Measurements from ENCODE around the gene KCNIP4. TPM values are rescaled to one million over a fixed set of nuclear protein-coding genes. Genes with fewer than 3 reads are reported as not detected.

The KCNIP4 gene
- polyA plus RNA-seq, 1 donor (not counting 4 experiments of a cell fraction or from before 2014, with no cell fraction given), result 0.07 TPM

GRCh38 chr4:21374641-21375368 is 573.8 kb downstream of the KCNIP4 start:
- no peaks in the 10 kb centered on the region for H3K9me3 ChIP-seq (ENCODE audit: control insufficient read depth, low read depth, low read length)
- H4K20me1 ChIP-seq (ENCODE audit: control insufficient read depth, extremely low read depth, insufficient read depth, low read length), result no peaks in the 10 kb centered on the region
- no peaks in the 10 kb centered on the region for H3K9me1 ChIP-seq (ENCODE audit: control insufficient read depth, extremely low read depth, insufficient read depth, low read length)
- TF ChIP-seq EZH2 (IDR thresholded peaks at IDR 0.05; ENCODE audit: low read length), result no peak
- TF ChIP-seq, protein P1, sequence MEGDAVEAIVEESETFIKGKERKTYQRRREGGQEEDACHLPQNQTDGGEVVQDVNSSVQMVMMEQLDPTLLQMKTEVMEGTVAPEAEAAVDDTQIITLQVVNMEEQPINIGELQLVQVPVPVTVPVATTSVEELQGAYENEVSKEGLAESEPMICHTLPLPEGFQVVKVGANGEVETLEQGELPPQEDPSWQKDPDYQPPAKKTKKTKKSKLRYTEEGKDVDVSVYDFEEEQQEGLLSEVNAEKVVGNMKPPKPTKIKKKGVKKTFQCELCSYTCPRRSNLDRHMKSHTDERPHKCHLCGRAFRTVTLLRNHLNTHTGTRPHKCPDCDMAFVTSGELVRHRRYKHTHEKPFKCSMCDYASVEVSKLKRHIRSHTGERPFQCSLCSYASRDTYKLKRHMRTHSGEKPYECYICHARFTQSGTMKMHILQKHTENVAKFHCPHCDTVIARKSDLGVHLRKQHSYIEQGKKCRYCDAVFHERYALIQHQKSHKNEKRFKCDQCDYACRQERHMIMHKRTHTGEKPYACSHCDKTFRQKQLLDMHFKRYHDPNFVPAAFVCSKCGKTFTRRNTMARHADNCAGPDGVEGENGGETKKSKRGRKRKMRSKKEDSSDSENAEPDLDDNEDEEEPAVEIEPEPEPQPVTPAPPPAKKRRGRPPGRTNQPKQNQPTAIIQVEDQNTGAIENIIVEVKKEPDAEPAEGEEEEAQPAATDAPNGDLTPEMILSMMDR (optimal IDR thresholded peaks at IDR 0.05 in 1 of 3, IDR thresholded peaks at IDR 0.05 in 1 of 3, conservative IDR thresholded peaks at IDR 0.05 in 1 of 3; ENCODE audit: extremely low read depth in 1 of 3, insufficient read depth in 2 of 3, low read length in 3 of 3), result no peak
- no peaks in the 10 kb centered on the region for H3K4me1 ChIP-seq (ENCODE audit: control insufficient read depth, extremely low read depth, insufficient read depth, low read length)
- H3K79me2 ChIP-seq (ENCODE audit: control insufficient read depth, insufficient read depth, low read length), result no peaks in the 10 kb centered on the region
- no peak overlapping the region for H3K4me3 ChIP-seq (ENCODE audit: control insufficient read depth in 2 of 3, extremely low read depth in 1 of 3, insufficient read depth in 2 of 3, low read depth in 1 of 3, low read length in 3 of 3)
- no peak overlapping the region for H2AFZ ChIP-seq (ENCODE audit: control insufficient read depth, low read length)
- no peaks in the 10 kb centered on the region for H3K36me3 ChIP-seq (ENCODE audit: control insufficient read depth in 2 of 2, extremely low read depth in 1 of 2, insufficient read depth in 2 of 2, low read length in 2 of 2)
- H3K27me3 ChIP-seq (ENCODE audit: control insufficient read depth, extremely low read depth, insufficient read depth, low read length), result no peaks in the 10 kb centered on the region
- DNase-seq (ENCODE audit: low read depth, low spot score) (no peak), FAIRE-seq (no peak)
- H3K27ac ChIP-seq (ENCODE audit: control insufficient read depth, insufficient read depth, low read length), result no peak overlapping the region
- dilution Hi-C loops (cut with MboI; ENCODE audit: extremely low pct_ligation_motif_present, low sequenced_read_pairs), result no loop called here
- H3K4me2 ChIP-seq (ENCODE audit: control insufficient read depth, extremely low read depth, insufficient read depth, low read depth, low read length), result no peak overlapping the region
- no peak overlapping the region for H3K9ac ChIP-seq (ENCODE audit: control insufficient read depth, extremely low read depth, insufficient read depth, low read length)

DNA sequence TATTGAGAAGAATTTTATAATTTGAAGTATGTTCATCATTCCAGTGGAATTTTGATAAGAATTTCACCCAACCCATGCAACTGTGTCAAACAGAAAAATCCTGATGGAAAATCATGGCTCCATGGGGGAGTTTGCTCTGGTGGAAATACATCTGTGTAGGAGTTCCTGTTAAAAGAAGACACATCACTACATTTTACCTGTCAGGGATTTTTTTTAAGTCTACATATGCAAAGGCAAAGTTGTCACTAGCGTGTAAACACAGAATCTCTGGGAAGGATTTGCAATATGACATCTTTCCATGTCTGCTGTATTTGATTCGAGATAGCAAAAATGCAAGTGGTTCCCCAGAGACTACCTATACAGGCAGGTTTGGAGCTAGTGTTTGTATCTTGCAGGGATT is 581.0 kb downstream of the KCNIP4 start:
- Histone ChIP-seq H3K79me2 (ENCODE audit: control insufficient read depth, insufficient read depth, low read length) (no peaks in the 10 kb centered on the region), H2AFZ (ENCODE audit: control insufficient read depth, low read length) (no peak overlapping the region), H3K9me3 (ENCODE audit: control insufficient read depth, low read depth, low read length) (no peaks in the 10 kb centered on the region), H4K20me1 (ENCODE audit: control insufficient read depth, extremely low read depth, insufficient read depth, low read length) (no peaks in the 10 kb centered on the region), H3K27ac (ENCODE audit: control insufficient read depth, insufficient read depth, low read length) (no peak overlapping the region), H3K27me3 (ENCODE audit: control insufficient read depth, extremely low read depth, insufficient read depth, low read length) (no peaks in the 10 kb centered on the region), H3K9me1 (ENCODE audit: control insufficient read depth, extremely low read depth, insufficient read depth, low read length) (no peaks in the 10 kb centered on the region), H3K4me2 (ENCODE audit: control insufficient read depth, extremely low read depth, insufficient read depth, low read depth, low read length) (no peak overlapping the region), H3K4me1 (ENCODE audit: control insufficient read depth, extremely low read depth, insufficient read depth, low read length) (no peaks in the 10 kb centered on the region), H3K9ac (ENCODE audit: control insufficient read depth, extremely low read depth, insufficient read depth, low read length) (no peak overlapping the region), H3K36me3 (ENCODE audit: control insufficient read depth in 2 of 2, extremely low read depth in 1 of 2, insufficient read depth in 2 of 2, low read length in 2 of 2) (no peaks in the 10 kb centered on the region), H3K4me3 (ENCODE audit: control insufficient read depth in 2 of 3, extremely low read depth in 1 of 3, insufficient read depth in 2 of 3, low read depth in 1 of 3, low read length in 3 of 3) (no peak overlapping the region)
- dilution Hi-C loops (cut with MboI; ENCODE audit: extremely low pct_ligation_motif_present, low sequenced_read_pairs), result no loop called here
- FAIRE-seq (no peak), DNase-seq (ENCODE audit: low read depth, low spot score) (no peak)
- no peak for TF ChIP-seq EZH2 (IDR thresholded peaks at IDR 0.05; ENCODE audit: low read length)
- TF ChIP-seq, protein P1 (optimal IDR thresholded peaks at IDR 0.05 in 1 of 3, IDR thresholded peaks at IDR 0.05 in 1 of 3, conservative IDR thresholded peaks at IDR 0.05 in 1 of 3; ENCODE audit: extremely low read depth in 1 of 3, insufficient read depth in 2 of 3, low read length in 3 of 3), result no peak

Data from keratinocyte (primary cell).